H1 (cell line): Measurements from ENCODE around the gene GRB14. TPM values are rescaled to one million over a fixed set of nuclear protein-coding genes. Genes with fewer than 3 reads are reported as not detected.
"Not testable (repeated sequence)": the region's sequence is repeated elsewhere in the genome, so short reads cannot be mapped to it uniquely, and the experiment has no call there.

ENCODE experiments used
- CTCF ChIA-PET: fragments of 300-600 bp; sonication (Branson Sonifier 250); formaldehyde crosslinking; loops from one replicate; lab custom pipeline; 2021; ENCODE audit not compliant: partially characterized antibody; lab: Charles Lee
- POLR2A ChIA-PET: fragments of 300-600 bp; sonication (Branson Sonifier 250); formaldehyde crosslinking; loops from one replicate; lab custom pipeline; 2021; ENCODE audit warnings: inconsistent platforms; ENCODE audit not compliant: partially characterized antibody; lab: Charles Lee
- DNase-seq, 2 experiments: peaks; one replicate each; pipeline versions ENCODE4 v3.0.0 to v3.0.0-alpha.2; 2010 to 2022; ENCODE audit warnings: low spot score in 2 of 2, low read depth in 1 of 2, mixed read lengths in 1 of 2
- FAIRE-seq: peaks from 2 replicates; lab custom pipeline; 2011; peaks lifted over from hg19 to GRCh38; lab: Jason Lieb, UNC
- H2AFZ ChIP-seq: 2 replicates; pipeline ENCODE4 v1.8.1; 2012; ENCODE audit warnings: low read length, inconsistent platforms
- H2AK5ac ChIP-seq: 2 replicates; pipeline ENCODE4 v1.6.1; 2013; ENCODE audit warnings: low read depth, low read length
- H2BK120ac ChIP-seq: replicated peaks from 2 replicates; pipeline ENCODE3; 2013; ENCODE audit warnings: low read depth, low read length, inconsistent platforms
- H2BK12ac ChIP-seq: 2 replicates; pipeline ENCODE4 v1.6.1; 2013; ENCODE audit warnings: low read depth, low read length
- H2BK15ac ChIP-seq: 2 replicates; pipeline ENCODE4 v1.6.1; 2013; ENCODE audit warnings: low read length
- H2BK20ac ChIP-seq: 2 replicates; pipeline ENCODE4 v1.6.1; 2013; ENCODE audit warnings: low read length
- H2BK5ac ChIP-seq: 2 replicates; pipeline ENCODE4 v1.6.1; 2013; ENCODE audit warnings: low read depth, low read length
- H3K14ac ChIP-seq: 2 replicates; pipeline ENCODE4 v1.6.1; 2013; ENCODE audit warnings: inconsistent platforms; ENCODE audit not compliant: insufficient read length
- H3K18ac ChIP-seq: 2 replicates; pipeline ENCODE4 v1.6.1; 2013; ENCODE audit warnings: low read length; ENCODE audit errors: extremely low read depth
- H3K23ac ChIP-seq: 2 replicates; pipeline ENCODE4 v1.6.1; 2013; ENCODE audit warnings: inconsistent platforms; ENCODE audit not compliant: insufficient read length
- H3K23me2 ChIP-seq: 2 replicates; pipeline ENCODE4 v1.6.1; 2013; ENCODE audit warnings: low read depth, low read length
- H3K27ac ChIP-seq: 2 replicates; pipeline ENCODE4 v1.6.1; 2011; ENCODE audit warnings: low read depth, low read length, inconsistent platforms
- H3K27me3 ChIP-seq, 4 experiments: replicated peaks in 1 of 4; 1 replicate in 1 of 4; 2 replicates in 3 of 4; pipeline versions ENCODE4 v1.6.1 to v1.8.1; 2011 to 2013; ENCODE audit warnings: low read length in 3 of 4, mild to moderate bottlenecking in 3 of 4, inconsistent platforms in 2 of 4, mixed read lengths in 2 of 4, moderate library complexity in 1 of 4; ENCODE audit not compliant: control insufficient read depth in 3 of 4, insufficient read depth in 3 of 4; ENCODE audit errors: extremely low read depth in 1 of 4
- H3K36me3 ChIP-seq, 4 experiments: 2 replicates each; pipeline versions ENCODE4 v1.6.1 to v1.8.1; 2011 to 2013; ENCODE audit warnings: mild to moderate bottlenecking in 4 of 4, low read length in 3 of 4, moderate library complexity in 2 of 4, control low read depth in 1 of 4, inconsistent platforms in 1 of 4; ENCODE audit not compliant: insufficient read depth in 4 of 4, control insufficient read depth in 2 of 4
- H3K4ac ChIP-seq: replicated peaks from 2 replicates; pipeline ENCODE3; 2013; ENCODE audit warnings: low read length, low read depth, mixed read lengths, inconsistent platforms; ENCODE audit not compliant: insufficient read length
- H3K4me1 ChIP-seq, 4 experiments: replicated peaks in 1 of 4; 1 replicate in 1 of 4; 2 replicates in 3 of 4; pipeline versions ENCODE4 v1.6.1 to v1.8.1; 2011 to 2013; ENCODE audit warnings: low read length in 3 of 4, inconsistent platforms in 2 of 4, mixed read lengths in 1 of 4; ENCODE audit not compliant: insufficient read depth in 4 of 4, control insufficient read depth in 3 of 4
- H3K4me2 ChIP-seq, 2 experiments: 2 replicates each; pipeline versions ENCODE4 v1.6.1 to v1.8.1; 2011 to 2013; ENCODE audit warnings: low read depth in 2 of 2, low read length in 2 of 2, control low read depth in 1 of 2, inconsistent platforms in 1 of 2, mild to moderate bottlenecking in 1 of 2; ENCODE audit not compliant: insufficient read depth in 1 of 2
- H3K4me3 ChIP-seq, 4 experiments: fragments of 200-600, 300-600 bp in 1 of 4; sonication (generic), shearing (Covaris generic), sonication (Bioruptor Twin) in 1 of 4; 2 replicates each; pipeline versions ENCODE4 v1.5.1 to v1.8.1; 2011 to 2016; ENCODE audit warnings: low read length in 4 of 4, low read depth in 3 of 4, control low read depth in 2 of 4, inconsistent platforms in 2 of 4, mild to moderate bottlenecking in 2 of 4, mixed read lengths in 1 of 4, moderate library complexity in 1 of 4; ENCODE audit not compliant: insufficient read depth in 2 of 4; ENCODE audit errors: extremely low read depth in 1 of 4
- H3K56ac ChIP-seq: replicated peaks from 2 replicates; pipeline ENCODE3; 2013; ENCODE audit warnings: low read depth, mild to moderate bottlenecking, mixed read lengths, low read length, inconsistent platforms; ENCODE audit not compliant: insufficient read length
- H3K79me1 ChIP-seq: 2 replicates; pipeline ENCODE4 v1.6.1; 2013; ENCODE audit warnings: low read depth, low read length, control low read depth
- H3K79me2 ChIP-seq, 2 experiments: 2 replicates each; pipeline versions ENCODE4 v1.6.1 to v1.8.1; 2012 to 2013; ENCODE audit warnings: low read length in 2 of 2, mild to moderate bottlenecking in 2 of 2, inconsistent platforms in 1 of 2; ENCODE audit not compliant: insufficient read depth in 2 of 2, control insufficient read depth in 1 of 2
- H3K9ac ChIP-seq, 4 experiments: replicated peaks in 1 of 4; 1 replicate in 1 of 4; 2 replicates in 3 of 4; pipeline versions ENCODE4 v1.6.1 to v1.8.1; 2011 to 2013; ENCODE audit warnings: low read depth in 3 of 4, low read length in 3 of 4, control low read depth in 2 of 4, mild to moderate bottlenecking in 2 of 4, moderate library complexity in 2 of 4, inconsistent platforms in 1 of 4; ENCODE audit errors: extremely low read depth in 1 of 4
- H3K9me3 ChIP-seq, 2 experiments: 2 replicates each; pipeline versions ENCODE4 v1.6.1 to v1.8.1; 2012 to 2013; ENCODE audit warnings: mild to moderate bottlenecking in 2 of 2, moderate library complexity in 2 of 2, control low read depth in 1 of 2, inconsistent platforms in 1 of 2, low read depth in 1 of 2, low read length in 1 of 2, mixed read lengths in 1 of 2; ENCODE audit not compliant: insufficient read depth in 2 of 2
- H4K20me1 ChIP-seq, 2 experiments: replicated peaks in 1 of 2; 2 replicates each; pipeline versions ENCODE3 to v1.8.1; 2011 to 2013; ENCODE audit warnings: inconsistent platforms in 2 of 2, low read length in 2 of 2, mild to moderate bottlenecking in 1 of 2; ENCODE audit not compliant: insufficient read depth in 2 of 2, control insufficient read depth in 1 of 2
- H4K5ac ChIP-seq: 2 replicates; pipeline ENCODE4 v1.6.1; 2013; ENCODE audit warnings: low read length, low read depth, mixed read lengths, inconsistent platforms; ENCODE audit not compliant: insufficient read length
- H4K8ac ChIP-seq: 2 replicates; pipeline ENCODE4 v1.8.0; 2013; ENCODE audit warnings: mild to moderate bottlenecking, moderate library complexity, low read length, inconsistent platforms; ENCODE audit not compliant: insufficient read depth; ENCODE audit errors: extremely low read depth
- H4K91ac ChIP-seq: replicated peaks from 2 replicates; pipeline ENCODE3; 2013; ENCODE audit warnings: low read length, mixed read lengths, inconsistent platforms; ENCODE audit not compliant: insufficient read length
- WGBS, 2 experiments: shearing (Covaris generic) in 1 of 2; methylation state at CpG; one replicate each; pipeline versions ENCODE4 v1.1.6 to v1.1.7; 2013 to 2015; ENCODE audit warnings: low lambda C conversion rate in 2 of 2, mixed read lengths in 2 of 2, inconsistent platforms in 1 of 2, low coverage in 1 of 2, missing lambda C conversion rate in 1 of 2; ENCODE audit not compliant: insufficient replicate concordance in 2 of 2, insufficient coverage in 1 of 2, insufficient read length in 1 of 2; ENCODE audit errors: extremely low coverage in 1 of 2, missing lambda C conversion rate in 1 of 2; 5-methylcytosine and 5-hydroxymethylcytosine counted together
- polyA plus RNA-seq, 7 experiments: library from polyadenylated mRNA; depleted of rRNA in 3 of 7; stranded (reverse) in 5 of 7; unstranded in 2 of 7; fragments of >200 nt in 5 of 7; fragments of 200-250 nt in 2 of 7; gene quantifications; 1 replicate in 5 of 7; 2 replicates in 1 of 7; 4 replicates in 1 of 7; pipeline versions ENCODE4 v1.2.1 to v1.2.3, GENCODE V29; 2011 to 2013; ENCODE audit warnings: missing spikeins in 2 of 7, mixed read lengths in 2 of 7
- total RNA-seq: library from RNA; stranded (reverse); fragmentation: NEBNext Ultra II Directional; extraction: Animal tissue kit (Norgen Biotek cat#: 25700); gene quantifications from 2 replicates; pipeline ENCODE4 v1.2.1, GENCODE V29; 2021

The GRB14 gene
- total and polyA plus RNA-seq, 2 of the 8 experiments (the other 6 are each of a cell fraction or from before 2014, with no cell fraction given): 2.5 to 11.6 TPM

DNA sequence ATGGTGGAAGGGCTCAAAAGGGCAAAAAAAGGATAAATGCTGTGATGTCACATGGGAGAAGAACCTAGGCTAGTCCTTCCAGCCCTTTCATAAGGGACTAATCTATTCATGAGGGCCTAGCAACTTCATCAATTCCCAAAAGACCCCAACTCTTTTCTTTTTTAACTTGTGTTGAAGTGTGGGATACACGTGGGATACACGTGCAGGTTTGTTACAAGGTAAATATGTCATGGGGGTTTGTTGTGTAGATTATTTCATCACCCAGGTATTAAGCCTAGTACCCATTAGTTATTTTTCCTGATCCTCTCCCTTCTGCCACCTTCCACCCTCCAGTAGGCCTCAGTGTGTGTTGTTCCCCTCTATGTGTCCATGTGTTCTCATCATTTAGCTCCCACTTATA is 156.2 kb downstream of the GRB14 start:
- POLR2A ChIA-PET: not testable (repeated sequence)

More for the DNA sequence above, 156.2 kb downstream of the GRB14 start:
- H2BK20ac ChIP-seq, H2BK5ac ChIP-seq, H3K23me2 ChIP-seq, H3K4me3 ChIP-seq, H3K9me3 ChIP-seq, H3K4me2 ChIP-seq, H4K8ac ChIP-seq, H2BK15ac ChIP-seq, H3K56ac ChIP-seq, H2AK5ac ChIP-seq, H2BK12ac ChIP-seq, H3K79me2 ChIP-seq, H3K27ac ChIP-seq, H3K14ac ChIP-seq, H4K20me1 ChIP-seq, H3K9ac ChIP-seq, FAIRE-seq, DNase-seq, H3K4ac ChIP-seq, H2AFZ ChIP-seq, H2BK120ac ChIP-seq, H3K18ac ChIP-seq, H3K23ac ChIP-seq, H4K5ac ChIP-seq, H3K4me1 ChIP-seq, H3K36me3 ChIP-seq, H4K91ac ChIP-seq, H3K27me3 ChIP-seq, H3K79me1 ChIP-seq: not testable (repeated sequence)
- CTCF ChIA-PET: interaction anchor here (1.0 to 1.2 kb wide), 2 partner anchors 462 to 1000 kb away, joined by 3 to 6 read pairs; no protein-coding TSS in a partner anchor
- 91% methylated on average over 2 of the region's 2 CpGs; no CpG with 5 or more reads in 1 of the 2 experiments for WGBS, 2 experiments
